ENCODE measurements around the gene MT1G.

The MT1G gene

DNA sequence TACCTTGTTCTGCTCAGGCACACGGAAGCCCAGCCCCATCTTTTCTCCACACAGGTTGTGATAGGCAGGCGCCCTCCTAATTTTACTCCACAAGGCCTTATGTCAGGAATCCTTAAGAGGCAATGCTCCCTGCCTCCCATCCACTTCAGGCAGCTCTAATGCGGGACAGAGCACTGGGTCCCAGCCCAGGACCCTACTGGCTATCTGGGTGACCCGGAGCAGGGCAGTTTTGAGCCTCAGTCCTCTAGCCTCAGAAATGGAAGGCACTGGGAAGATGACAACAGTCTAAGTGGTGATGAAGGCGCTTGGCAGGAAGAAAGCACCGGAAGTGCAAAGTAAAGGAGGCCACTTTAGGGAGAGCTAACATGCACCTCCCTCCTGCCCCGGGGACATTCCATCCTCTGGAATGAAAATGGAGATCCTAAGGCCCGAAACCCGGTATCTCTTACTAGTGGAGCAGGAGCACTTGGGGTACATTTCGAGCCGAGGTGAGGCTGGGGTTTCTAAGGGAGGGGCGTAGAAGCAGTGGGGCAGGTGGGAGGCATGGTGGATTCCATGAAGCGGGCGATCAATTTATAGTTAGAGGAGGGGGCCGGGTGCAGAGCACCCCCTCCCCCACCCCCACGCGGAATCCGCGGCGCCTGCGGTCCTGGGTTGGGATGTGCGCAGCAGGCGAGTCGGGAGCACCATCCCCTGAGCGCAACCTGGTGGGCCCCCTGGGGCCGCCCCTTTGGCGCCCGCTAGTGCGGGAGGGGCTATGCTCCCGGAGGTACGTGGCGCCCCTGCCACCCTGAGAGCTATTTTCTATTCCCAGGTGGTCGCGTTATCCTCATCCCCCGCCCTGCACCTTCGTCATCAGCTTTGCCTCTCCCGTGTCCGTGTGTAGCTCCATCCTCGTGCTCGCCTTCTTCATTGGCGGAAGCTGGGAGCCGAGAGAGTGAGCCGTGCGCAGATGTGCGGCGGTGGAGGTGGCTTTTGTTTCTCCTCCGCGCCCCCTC lies 5.2 kb downstream of the MT1G start:
- no peak for DNase-seq

DNA sequence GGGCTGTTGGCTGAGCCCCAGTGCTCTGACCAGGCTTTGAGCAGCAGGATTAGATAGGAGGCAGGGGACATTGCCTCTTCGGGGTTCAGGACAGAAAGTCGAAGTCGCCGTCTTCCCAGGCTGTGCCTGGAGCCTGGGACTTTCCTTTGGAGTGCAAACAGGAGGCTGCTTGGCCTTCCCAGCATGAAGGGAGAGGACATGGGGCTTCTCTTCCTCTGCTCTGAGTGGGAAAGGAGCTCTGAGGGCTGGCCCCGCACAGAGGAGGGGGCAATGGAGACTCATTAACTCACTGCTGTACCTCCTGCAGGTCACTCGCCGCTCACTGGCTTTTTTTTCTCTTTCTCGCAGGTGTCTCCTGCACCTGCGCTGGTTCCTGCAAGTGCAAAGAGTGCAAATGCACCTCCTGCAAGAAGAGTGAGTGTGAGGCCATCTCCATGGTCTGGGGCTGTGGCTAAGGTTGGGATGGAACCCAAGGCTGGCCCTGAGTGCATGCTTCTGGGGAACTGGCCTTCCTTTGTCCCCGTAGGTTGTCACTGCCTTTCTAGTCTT lies 9.5 kb downstream of the MT1G start:
- no peak for DNase-seq

- DNase-seq: peak; percentile 59
Observed at GRCh38 chr16:56657555-56658326, 10.1 kb downstream of the MT1G start, which contains the start of gene MT1F. TSS of gene MT1F (plus strand) at chr16:56657959. CDS start at chr16:56658059, 100 bp downstream.

DNA sequence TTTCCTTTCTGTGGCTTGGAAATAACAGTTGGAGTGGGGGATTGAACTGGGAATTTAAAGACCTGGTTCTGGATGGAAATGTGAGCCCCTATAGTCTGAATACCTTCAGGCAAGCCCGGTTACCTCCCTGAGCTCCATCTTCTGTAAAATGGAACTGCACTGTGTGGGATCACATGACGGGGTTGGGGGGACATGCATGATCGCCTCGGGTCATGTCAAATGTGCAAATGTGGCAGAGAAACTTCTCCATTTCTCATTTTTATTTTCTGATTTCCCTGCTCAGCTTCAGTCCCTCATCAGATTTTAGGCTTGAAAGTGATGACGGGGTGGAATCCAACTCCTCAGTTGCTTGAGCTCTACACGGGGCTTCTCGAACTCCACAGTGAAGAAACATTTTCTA lies 14.6 kb downstream of the MT1G start:
- no peak for DNase-seq

DNA sequence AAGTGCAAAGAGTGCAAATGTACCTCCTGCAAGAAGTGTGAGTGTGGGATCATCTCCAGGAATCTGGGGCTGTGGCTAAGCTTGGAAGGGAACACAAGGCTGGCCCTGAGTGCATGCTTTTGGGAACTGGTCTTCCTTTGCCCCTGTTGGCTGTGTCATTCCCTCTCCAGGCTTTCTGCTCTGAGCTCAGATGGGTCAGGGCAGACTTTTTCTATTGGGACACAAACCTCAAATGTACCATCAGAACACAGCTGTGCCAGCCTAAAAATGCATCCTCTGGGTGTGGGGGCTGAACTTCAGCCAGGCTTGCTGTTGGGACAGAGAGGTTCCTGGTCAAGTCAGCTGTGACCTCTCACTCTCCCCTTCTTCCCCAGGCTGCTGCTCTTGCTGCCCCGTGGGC lies 15.3 kb downstream of the MT1G start:
- no peak for DNase-seq

- no peak for DNase-seq
Observed at GRCh38 chr16:56651586-56651985, 16.3 kb downstream of the MT1G start, which contains the start of gene MT1B. TSS of gene MT1B (plus strand) at chr16:56651886. CDS start at chr16:56651954, 68 bp downstream.

DNA sequence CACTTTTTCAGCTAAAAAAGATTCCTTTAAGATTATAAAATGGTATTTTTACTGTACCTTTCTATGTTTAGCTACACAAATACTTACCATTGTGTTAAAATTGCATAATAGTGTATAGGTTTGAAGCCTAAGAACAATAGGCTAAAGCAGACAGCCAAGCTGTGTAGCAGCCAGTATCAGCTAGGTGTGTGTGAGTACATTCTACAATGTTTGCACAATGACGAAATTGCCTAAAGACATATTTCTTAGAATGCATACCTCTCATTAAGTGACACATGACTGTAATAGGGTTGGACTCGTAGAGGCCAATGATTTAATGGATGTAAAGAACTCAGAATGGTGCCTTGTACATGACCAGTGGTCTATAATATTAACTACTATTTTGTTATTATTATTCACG lies 18.0 kb downstream of the MT1G start:
- DNase-seq: no peak

GRCh38 chr16:56649271-56649670 lies 18.6 kb downstream of the MT1G start:
- DNase-seq: no peak

GRCh38 chr16:56647641-56648431 lies 20.0 kb downstream of the MT1G start:
- DNase-seq: no peak

GRCh38 chr16:56645838-56646237 lies 22.0 kb downstream of the MT1G start:
- DNase-seq: no peak

DNA sequence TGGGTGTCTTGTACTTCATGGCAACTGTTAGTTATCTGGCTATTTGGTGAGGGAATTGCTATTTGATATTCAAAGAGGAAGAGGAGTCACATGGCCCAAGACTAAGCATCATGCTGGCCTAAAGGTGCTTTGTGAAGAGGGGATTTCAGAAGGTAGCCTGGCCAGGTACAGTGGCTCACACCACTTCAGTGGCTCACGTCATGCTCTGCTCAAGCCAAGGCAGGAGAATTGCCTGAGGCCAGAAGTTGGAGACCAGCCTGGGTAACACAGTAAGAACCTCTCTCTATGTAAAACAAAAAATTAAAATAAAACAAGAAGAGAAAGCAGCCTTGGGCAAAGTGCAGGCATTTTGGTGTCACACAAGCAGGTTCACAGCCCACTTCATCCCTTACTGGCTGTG lies 22.6 kb downstream of the MT1G start:
- DNase-seq: no peak

- no peak for DNase-seq
Observed at GRCh38 chr16:56643833-56644232, 24.0 kb downstream of the MT1G start.

DNA sequence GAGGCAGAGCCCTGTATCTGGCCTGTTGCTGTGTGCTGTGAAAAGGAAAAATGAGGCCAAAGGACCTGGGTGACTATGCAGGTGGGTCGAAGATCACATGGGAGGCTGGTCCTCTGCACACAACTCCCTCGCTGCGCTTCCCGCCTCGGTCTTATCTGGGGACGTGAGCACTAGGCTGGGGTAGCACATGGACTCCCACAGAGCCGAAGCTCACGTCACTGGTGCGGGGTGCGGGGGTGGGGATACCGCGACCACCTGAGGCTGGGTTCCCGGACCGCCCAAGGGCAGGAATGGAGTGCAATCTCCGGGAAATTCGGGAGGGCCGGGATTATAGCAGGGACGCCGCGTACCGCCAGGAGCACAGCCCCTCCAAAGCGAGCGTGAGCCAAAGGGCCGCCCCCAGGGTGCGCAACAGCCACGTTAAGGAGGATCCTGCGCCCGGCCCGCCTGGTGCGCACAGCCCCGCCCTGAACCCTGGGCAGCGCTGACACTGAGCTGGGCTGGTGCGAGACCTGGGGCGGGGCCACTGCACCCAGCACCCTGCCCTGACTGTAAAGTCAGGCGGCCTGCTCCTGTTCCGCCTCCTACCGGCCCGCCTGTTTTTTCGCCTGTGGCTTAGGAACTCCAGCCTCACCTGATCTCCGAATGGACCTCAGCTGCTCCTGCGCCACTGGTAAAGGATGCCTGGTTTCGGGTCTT lies 24.6 kb downstream of the MT1G start:
- DNase-seq: peak; percentile 72

DNA sequence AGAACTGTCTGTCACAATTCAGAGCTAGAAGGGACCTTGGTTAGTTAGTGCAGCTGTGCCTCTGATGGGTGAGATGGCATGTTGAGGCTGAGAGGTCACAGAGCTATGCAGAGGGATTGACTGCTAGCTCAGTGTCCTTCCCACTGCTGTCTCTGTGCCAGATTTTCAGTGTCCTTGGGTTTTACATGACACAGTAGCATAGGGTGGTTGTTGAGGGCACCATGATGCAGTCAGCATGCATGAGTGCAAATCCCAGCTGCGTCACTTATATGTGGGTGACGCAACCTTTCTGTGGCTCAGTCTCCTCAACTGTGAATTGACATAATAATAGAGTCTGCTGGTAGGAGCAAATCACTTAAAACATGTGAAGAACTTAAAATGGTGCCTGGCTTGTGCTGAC lies 26.7 kb downstream of the MT1G start:
- DNase-seq: no peak

DNA sequence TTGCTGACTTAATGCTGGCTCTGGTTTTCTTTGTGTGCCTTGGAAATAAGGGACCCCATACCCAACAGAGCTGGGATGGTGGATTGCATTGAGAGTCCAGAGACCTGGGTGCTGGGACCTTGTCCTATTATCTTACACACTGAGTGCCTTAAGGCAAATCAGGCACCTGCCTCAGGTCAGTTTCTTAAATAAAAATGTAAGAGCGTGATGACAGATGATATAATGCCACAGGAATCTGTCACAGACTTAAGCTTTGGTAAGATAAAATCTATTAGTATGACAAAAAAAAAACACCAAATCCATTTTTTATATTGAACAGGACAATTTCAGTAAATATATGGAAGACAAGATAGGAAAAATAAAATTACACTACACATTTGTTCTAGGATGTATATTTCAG lies 27.8 kb downstream of the MT1G start:
- DNase-seq: no peak

DNA sequence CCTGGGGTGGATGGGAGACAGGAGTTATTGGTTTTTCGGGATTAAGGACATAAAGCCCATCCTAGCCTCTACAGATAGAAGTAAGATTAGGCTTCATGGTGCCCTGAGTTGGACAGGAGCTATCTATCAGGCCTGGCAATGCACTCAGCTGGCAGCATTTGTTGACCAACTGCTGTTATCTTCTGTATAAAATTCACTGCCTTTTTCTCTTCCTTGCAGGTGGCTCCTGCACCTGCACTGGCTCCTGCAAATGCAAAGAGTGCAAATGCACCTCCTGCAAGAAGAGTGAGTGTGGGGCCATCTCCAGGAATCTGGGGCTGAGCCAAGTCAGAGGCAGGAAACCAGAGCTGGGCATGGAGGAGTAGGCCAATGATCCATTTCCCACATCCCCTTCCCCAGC lies 28.8 kb downstream of the MT1G start:
- no peak for DNase-seq

DNA sequence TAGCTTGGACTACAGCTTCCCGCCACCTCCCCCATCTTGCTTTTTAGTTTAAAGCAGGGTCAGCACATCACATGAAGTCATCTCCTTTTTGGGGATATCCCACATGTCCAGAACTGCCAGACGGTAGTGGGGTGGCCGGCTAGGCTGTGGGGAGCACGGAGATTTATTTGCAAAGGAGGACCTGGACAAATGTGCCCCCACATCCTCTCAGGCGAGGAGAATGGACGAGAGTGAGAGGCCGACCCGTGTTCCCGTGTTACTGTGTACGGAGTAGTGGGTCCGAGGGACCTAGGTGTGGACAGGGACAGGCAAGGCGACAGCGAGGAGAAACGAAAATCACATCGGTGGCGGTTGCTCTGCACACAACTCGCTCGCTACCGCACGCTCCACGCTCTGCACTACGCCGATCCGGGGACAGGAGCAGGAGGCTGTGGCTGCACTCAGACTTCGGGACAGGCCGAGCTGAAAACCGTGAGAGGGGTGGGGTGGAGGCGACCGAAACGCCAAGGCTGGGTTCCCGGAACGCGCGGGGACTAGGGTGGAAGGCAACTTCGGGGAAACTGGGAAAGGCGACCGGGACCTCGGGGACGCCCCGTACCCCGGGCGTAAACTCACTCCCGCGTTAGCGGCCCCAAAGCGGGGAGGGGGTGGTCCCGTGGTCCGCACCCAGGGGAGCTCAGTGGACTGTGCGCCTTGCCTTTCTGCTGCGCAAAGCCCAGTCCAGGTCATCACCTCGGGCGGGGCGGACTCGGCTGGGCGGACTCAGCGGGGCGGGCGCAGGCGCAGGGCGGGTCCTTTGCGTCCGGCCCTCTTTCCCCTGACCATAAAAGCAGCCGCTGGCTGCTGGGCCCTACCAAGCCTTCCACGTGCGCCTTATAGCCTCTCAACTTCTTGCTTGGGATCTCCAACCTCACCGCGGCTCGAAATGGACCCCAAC lies 29.8 kb downstream of the MT1G start, which contains the start of gene MT1A:
TSS of gene MT1A (plus strand) at position 853 of the 937 bp plus-strand sequence. CDS start at position 926, 73 bp downstream.
- DNase-seq: no peak

GRCh38 chr16:56636616-56637413 lies 31.1 kb downstream of the MT1G start:
- no peak for DNase-seq

- no peak for DNase-seq
Observed at GRCh38 chr16:56635441-56635967, 32.4 kb downstream of the MT1G start.
